DMS153 treated with DMSO at 0.1 percent for 48 hours (cell line): Measurements from ENCODE around the gene DDX50.
"Not testable (repeated sequence)": the region's sequence is repeated elsewhere in the genome, so short reads cannot be mapped to it uniquely, and the experiment has no call there.

Source experiments
- DNase-seq: peaks from one replicate; lab custom pipeline; 2025; ENCODE audit not compliant: unreplicated experiment; lab: John Stamatoyannopoulos, UW

DDX50 gene

DNA sequence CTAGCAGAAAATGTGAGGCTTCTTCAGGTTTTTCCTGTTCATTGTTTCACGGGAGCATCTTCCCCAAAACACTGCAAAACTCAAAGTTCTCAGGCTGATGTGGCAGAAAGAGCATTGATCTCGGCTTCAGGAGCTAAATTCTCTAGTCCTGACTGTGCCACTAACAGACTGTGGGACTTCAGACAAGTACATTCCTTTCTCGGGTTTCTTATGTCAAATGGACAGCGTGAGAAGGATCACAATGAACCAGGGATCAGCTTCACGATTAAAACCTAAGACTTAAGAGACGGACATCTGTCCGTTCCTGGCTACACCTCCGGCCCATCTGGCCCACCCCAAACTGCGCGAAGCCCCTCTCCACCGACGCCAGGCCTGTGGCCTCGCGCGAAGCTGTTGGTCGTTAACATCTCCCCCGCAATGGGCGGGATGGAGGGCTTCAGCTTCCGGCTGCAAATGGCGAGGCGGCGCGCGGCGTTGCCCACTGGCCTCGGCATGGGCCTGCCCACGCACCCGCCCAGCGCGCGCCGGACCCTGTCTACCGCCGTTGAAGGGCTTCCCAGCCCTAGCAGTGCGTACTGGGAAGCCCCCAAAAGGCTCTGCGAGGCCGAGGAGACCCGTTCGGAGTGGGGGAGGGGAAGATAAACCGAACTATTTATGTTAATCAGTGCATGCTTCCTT, 549 bp upstream of the DDX50 start:
- DNase-seq: peak; percentile 88

- no peak for DNase-seq
Observed at GRCh38 chr10:68902382-68902781, 1.3 kb downstream of the DDX50 start.

DNA sequence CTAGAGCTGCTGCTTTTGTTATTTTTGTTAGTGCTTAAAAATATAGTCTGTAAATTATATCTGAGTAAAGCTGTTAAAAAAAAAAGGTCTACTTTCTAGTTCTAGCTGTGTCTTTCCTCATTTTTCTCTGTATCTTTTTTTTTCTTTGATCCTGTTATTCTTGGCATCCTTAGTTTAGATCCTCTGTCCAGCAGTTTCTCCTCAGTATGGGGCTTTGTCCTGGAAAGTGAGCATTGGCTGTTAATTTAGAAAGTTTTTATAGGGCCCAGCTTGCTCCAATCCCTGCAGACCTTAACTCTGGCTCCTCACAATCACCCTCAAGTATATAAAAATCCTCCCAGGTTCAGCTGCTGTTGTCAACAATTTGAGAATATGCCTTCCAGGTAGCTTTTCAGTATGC, 23.5 kb downstream of the DDX50 start:
- no peak for DNase-seq

GRCh38 chr10:68925489-68925888, 24.4 kb downstream of the DDX50 start:
- DNase-seq: no peak

DNA sequence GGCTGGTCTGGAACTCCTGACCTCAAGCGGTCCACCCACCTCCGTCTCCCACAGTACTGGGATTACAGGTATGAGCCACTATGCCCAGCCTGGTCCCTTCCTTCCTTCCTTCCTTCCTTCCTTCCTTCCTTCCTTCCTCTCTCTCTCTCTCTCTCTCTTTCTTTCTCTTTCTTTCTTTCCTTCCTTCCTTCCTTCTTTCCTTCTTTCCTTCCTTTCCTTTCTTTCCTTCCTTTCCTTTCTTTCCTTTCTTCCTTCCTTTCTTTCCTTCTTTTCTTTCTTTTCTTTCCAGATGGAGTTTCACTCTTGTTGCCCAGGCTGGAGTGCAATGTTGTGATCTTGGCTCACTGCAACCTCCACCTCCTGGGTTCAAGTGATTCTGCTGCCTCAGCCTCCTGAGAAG, 28.0 kb downstream of the DDX50 start:
- DNase-seq: not testable (repeated sequence)

- DNase-seq: not testable (repeated sequence)
Observed at GRCh38 chr10:68929888-68930287, 28.8 kb downstream of the DDX50 start.

DNA sequence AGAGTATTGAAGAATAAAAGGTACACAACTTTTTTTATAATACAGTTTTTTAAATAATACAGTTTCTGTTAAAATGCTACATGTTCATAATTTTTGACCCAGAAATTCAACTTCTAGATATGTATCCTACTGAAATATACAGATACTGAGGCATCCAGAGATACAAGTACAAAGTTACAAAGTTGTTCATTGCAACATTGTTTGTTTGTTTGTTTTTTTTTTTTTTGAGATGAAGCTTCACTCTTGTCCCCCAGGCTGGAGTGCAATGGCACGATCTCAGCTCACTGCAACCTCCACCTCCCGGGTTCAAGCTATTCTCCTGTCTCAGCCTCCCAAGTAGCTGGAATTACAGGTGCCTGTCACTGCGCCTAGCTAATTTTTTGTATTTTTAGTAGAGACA, 31.7 kb downstream of the DDX50 start:
- DNase-seq: not testable (repeated sequence)

- no peak for DNase-seq
Observed at GRCh38 chr10:68934994-68935393, 33.9 kb downstream of the DDX50 start.

GRCh38 chr10:68938117-68938516, 37.0 kb downstream of the DDX50 start:
- DNase-seq: no peak

DNA sequence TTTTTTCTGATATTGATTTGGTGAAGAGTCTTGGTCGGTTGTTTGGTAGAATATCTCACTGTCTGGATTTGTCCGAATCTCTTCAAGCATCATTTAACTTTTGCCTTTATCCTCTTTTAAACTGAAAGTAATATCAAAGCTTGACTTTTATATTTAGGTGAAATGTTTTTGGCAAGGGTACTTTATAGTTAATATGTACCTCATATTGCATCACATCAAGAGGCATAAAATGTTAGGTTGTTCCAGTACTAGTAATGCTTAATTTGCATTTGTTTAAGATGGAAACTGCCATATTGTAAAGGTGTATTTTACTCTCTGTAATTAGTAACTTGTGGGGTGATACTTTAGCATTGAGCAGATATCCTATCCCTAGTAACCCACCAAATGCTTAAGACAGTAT, 37.8 kb downstream of the DDX50 start:
- DNase-seq: no peak

DNA sequence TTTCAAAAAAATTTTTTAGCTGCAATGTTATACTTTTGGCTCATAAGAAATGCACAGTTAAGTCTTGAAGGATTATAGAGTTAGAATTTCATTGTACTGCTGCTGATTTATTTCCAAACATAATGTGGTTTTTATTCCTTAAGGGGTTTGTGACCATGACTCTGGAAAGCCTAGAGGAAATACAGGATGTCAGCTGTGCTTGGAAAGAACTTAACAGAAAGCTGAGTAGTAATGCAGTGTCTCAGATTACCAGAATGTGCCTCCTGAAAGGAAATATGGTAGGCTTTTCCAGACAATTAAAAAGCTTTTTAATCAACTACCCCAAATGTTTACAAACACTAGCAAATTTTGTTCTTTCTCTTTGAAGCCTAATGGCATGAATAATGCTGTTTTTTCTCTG, 39.8 kb downstream of the DDX50 start:
- not testable (repeated sequence) for DNase-seq

GRCh38 chr10:68950598-68950997, 49.5 kb downstream of the DDX50 start:
- DNase-seq: no peak

GRCh38 chr10:68954904-68955303, 53.8 kb downstream of the DDX50 start:
- no peak for DNase-seq

GRCh38 chr10:68955355-68955831, 54.3 kb downstream of the DDX50 start:
- no peak for DNase-seq

DNA sequence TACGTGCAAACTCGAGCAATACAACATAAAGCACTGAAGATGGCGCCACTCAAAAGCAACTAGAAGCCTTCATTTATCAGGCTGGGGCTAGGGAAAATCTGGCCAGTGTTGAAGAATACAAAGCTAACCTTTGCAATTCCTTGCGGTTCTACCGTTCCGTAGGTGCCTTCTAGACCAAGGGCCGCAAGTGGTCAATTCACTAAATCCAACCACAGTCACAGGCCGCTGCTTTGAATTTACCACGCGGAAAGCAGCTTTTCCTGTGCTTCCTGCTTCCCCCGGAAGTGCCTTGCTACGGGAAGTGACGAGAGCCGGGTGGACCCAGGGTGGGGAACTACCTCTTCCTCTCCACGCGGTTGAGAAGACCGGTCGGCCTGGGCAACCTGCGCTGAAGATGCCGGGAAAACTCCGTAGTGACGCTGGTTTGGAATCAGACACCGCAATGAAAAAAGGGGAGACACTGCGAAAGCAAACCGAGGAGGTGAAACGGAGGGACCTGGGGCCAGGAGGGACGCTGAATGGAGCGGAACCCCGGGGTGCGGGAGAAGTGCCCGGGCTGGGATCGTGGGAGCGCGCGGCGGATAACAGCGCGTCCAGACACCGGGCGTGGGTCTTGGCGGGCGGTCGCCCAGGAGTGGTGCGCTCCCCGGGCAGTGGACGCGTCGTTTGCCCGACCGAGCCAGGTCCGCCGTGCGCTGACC, 54.9 kb downstream of the DDX50 start, which contains the start of gene DDX21:
DDX21 (plus strand) TSS at position 339 of the 701 bp plus-strand sequence; CDS start at position 395, 56 bp downstream.
- DNase-seq: peak; percentile 92

DNA sequence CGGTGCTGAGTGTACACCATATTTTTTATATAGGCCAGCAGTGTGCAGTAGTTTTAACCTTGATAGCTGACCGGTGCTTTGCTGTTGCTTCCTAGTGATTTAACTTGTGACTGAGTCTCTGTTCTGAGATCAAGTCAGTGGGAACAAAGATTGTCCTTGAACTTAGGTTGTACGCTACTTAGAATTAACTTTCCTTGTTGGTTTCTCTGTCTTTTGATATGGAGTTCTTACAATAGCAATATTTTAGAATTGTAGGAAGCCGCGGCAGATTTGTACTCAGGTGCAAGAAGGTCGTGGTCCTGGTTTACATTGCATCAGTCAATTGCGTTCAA, 56.1 kb downstream of the DDX50 start:
- DNase-seq: no peak

GRCh38 chr10:68957654-68958053, 56.5 kb downstream of the DDX50 start:
- no peak for DNase-seq

GRCh38 chr10:68959695-68960527, 58.8 kb downstream of the DDX50 start:
- no peak for DNase-seq

GRCh38 chr10:68963151-68963550, 62.0 kb downstream of the DDX50 start:
- no peak for DNase-seq

DNA sequence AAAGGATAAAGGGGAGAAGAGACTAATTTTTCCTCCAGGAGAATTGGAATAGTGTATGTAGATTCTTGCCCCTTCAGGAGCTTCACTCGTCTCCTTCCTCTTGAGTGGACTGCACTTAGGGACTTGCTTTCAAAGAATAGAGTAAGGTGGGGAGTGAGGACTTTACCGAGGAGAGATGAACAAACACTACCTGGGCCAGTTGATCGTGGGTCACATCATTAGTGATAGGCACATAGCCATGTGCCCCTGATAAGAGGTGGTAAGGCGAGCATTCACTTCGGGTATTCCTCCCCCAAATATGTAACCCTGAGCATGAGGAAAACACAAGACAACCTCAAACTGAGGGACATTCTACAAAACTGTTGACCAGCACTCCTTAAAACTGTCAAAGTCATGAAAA, 72.9 kb downstream of the DDX50 start:
- no peak for DNase-seq

GRCh38 chr10:68975936-68976473, 74.9 kb downstream of the DDX50 start:
- not testable (repeated sequence) for DNase-seq
